Measurements from ENCODE around the gene SLC26A9.

GRCh38 chr1:205948886-205949285 is 5.6 kb upstream of the SLC26A9 start:
- no peak for TF ChIP-seq MXD4 (CRISPR knock-in tag; IDR thresholded peaks at IDR 0.05; ENCODE audit: borderline replicate concordance)
- TF ChIP-seq E2F1 (CRISPR knock-in tag; IDR thresholded peaks at IDR 0.05) = no peak
- TF ChIP-seq CTCF (IDR thresholded peaks at IDR 0.05) = no peak
